WTC11 (cell line): ENCODE data around the gene TMEM258. TPM values are rescaled to one million over a fixed set of nuclear protein-coding genes. Genes with fewer than 3 reads are reported as not detected.

Experiments used
- ATAC-seq: fragments of 200-7000 bp; cut with Tn5 transposase; 2 replicates; pipeline ENCODE4 v1.10.0; 2021; ENCODE audit warnings: mild to moderate bottlenecking, moderate library complexity
- CTCF ChIA-PET: fragments of 300-600 bp; sonication (Branson Sonifier 250); formaldehyde crosslinking; loops from one replicate; lab custom pipeline; 2021; ENCODE audit warnings: antibody characterized with exemption; lab: Charles Lee
- POLR2A ChIA-PET: fragments of 350-600 bp; sonication (Branson Sonifier 250); formaldehyde crosslinking; loops from one replicate; lab custom pipeline; 2021; ENCODE audit warnings: antibody characterized with exemption; lab: Charles Lee
- DNase-seq: peaks from one replicate; pipeline ENCODE4 v3.0.0; 2021; ENCODE audit warnings: low spot score
- H3K27ac Mint-ChIP-seq: 2 replicates; pipeline ENCODE4 v1.8.0; 2021; ENCODE audit warnings: mixed read lengths
- H3K27me3 Mint-ChIP-seq: 2 replicates; pipeline ENCODE4 v1.8.0; 2021; ENCODE audit warnings: low read depth, mild to moderate bottlenecking, moderate library complexity, mixed read lengths
- H3K36me3 Mint-ChIP-seq: 2 replicates; pipeline ENCODE4 v1.8.0; 2021; ENCODE audit warnings: mixed read lengths
- H3K4me1 Mint-ChIP-seq: 2 replicates; pipeline ENCODE4 v1.8.0; 2022; ENCODE audit warnings: mixed read lengths
- H3K4me3 Mint-ChIP-seq: 2 replicates; pipeline ENCODE4 v1.8.0; 2021; ENCODE audit warnings: mild to moderate bottlenecking, moderate library complexity, mixed read lengths
- H3K9me3 Mint-ChIP-seq: 2 replicates; pipeline ENCODE4 v1.8.0; 2021; ENCODE audit warnings: mixed read lengths
- CREM ChIP-seq: sonication (generic); formaldehyde crosslinking; IDR thresholded peaks from 2 replicates; pipeline ENCODE4 v1.8.1; 2022; ENCODE audit warnings: mild to moderate bottlenecking, missing genetic modification reagents, moderate library complexity
- NR2C2 ChIP-seq: sonication (generic); formaldehyde crosslinking; IDR thresholded peaks from 2 replicates; pipeline ENCODE4 v1.8.0; 2022; ENCODE audit warnings: mild to moderate bottlenecking, missing genetic modification reagents
- SMAD4 ChIP-seq: sonication (generic); formaldehyde crosslinking; IDR thresholded peaks from 2 replicates; pipeline ENCODE4 v1.8.0; 2022; ENCODE audit warnings: mild to moderate bottlenecking, missing genetic modification reagents
- ZNF317 ChIP-seq: sonication (generic); formaldehyde crosslinking; IDR thresholded peaks from 2 replicates; pipeline ENCODE4 v1.8.1; 2023; ENCODE audit warnings: low read depth, mild to moderate bottlenecking, moderate library complexity, missing genetic modification reagents, borderline replicate concordance
- total RNA-seq: library from RNA; stranded (reverse); gene quantifications from 3 replicates; pipeline ENCODE4 v1.2.3, GENCODE V29; 2021
- TF ChIP-seq, protein P1 (sequence below): fragments of 250-450 bp; sonication (Bioruptor Pico); IDR thresholded peaks from 2 replicates; pipeline ENCODE4 v1.9.0; 2021; ENCODE audit warnings: mild to moderate bottlenecking, borderline replicate concordance
- TF ChIP-seq, protein P2 (sequence below): sonication (generic); formaldehyde crosslinking; IDR thresholded peaks from 2 replicates; pipeline ENCODE4 v1.8.1; 2022; ENCODE audit warnings: low read depth, mild to moderate bottlenecking, moderate library complexity, missing genetic modification reagents, borderline replicate concordance
- TF ChIP-seq, protein P3 (sequence below): sonication (generic); formaldehyde crosslinking; IDR thresholded peaks from 2 replicates; pipeline ENCODE4 v1.8.1; 2022; ENCODE audit warnings: mild to moderate bottlenecking, moderate library complexity, missing genetic modification reagents
- TF ChIP-seq, protein P4 (sequence below): sonication (generic); formaldehyde crosslinking; IDR thresholded peaks from 2 replicates; pipeline ENCODE4 v1.8.1; 2022; ENCODE audit warnings: low read depth, missing genetic modification reagents, borderline replicate concordance
- TF ChIP-seq, protein P5 (sequence below): fragments of 250-450 bp; sonication (Bioruptor Pico); IDR thresholded peaks from 2 replicates; pipeline ENCODE4 v1.9.0; 2021; ENCODE audit warnings: moderate library complexity, mild to moderate bottlenecking, inconsistent platforms, borderline replicate concordance
- TF ChIP-seq, protein P6 (sequence below): sonication (generic); formaldehyde crosslinking; IDR thresholded peaks from 2 replicates; pipeline ENCODE4 v1.8.1; 2023; ENCODE audit warnings: mild to moderate bottlenecking, missing genetic modification reagents, moderate library complexity
- TF ChIP-seq, protein P7 (sequence below): fragments of 200-600 bp; IDR thresholded peaks from 2 replicates; pipeline ENCODE4 v1.8.0; 2022; ENCODE audit warnings: antibody characterized with exemption

TMEM258 gene
- total RNA-seq, 1 experiment from 2014 or later = 175 TPM

DNA sequence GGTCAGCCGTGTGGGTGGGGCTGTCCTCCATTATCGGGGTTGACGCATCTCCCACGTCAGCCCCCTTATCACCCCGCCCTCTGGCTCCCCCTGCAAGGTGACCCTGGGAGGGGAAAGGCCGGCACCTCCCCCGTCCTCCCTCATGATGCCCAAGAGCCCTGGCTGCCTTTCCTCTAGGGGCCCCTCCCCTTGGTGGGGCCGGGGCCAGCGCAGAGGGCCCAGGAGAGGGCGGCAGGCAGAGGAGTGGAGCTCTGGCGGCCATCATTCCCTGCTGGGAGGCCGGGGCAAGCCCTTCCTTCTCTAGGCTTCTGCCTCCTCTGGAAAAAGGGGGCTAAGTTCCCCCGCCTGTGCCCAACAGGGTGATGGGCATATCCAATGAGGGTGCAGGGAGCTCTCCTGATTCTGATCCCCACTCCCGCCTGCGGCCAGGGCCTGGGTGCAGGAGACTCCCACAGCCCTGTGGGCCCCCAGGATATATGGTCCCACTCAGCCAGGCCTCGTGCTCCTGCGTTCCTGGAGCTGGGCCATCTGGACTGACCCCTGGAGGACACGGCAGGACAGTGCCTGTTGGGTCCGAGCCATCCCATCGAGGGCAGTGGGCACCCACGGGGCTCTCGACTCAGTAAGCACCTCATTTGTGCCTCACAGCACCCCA is 27.7 kb downstream of the TMEM258 start:
- peaks cover 3% of the 10 kb centered on the region; the same call in 1 of the 2 replicates for H3K27me3 Mint-ChIP-seq
- no peak for TF ChIP-seq CREM
- TF ChIP-seq, protein P1, sequence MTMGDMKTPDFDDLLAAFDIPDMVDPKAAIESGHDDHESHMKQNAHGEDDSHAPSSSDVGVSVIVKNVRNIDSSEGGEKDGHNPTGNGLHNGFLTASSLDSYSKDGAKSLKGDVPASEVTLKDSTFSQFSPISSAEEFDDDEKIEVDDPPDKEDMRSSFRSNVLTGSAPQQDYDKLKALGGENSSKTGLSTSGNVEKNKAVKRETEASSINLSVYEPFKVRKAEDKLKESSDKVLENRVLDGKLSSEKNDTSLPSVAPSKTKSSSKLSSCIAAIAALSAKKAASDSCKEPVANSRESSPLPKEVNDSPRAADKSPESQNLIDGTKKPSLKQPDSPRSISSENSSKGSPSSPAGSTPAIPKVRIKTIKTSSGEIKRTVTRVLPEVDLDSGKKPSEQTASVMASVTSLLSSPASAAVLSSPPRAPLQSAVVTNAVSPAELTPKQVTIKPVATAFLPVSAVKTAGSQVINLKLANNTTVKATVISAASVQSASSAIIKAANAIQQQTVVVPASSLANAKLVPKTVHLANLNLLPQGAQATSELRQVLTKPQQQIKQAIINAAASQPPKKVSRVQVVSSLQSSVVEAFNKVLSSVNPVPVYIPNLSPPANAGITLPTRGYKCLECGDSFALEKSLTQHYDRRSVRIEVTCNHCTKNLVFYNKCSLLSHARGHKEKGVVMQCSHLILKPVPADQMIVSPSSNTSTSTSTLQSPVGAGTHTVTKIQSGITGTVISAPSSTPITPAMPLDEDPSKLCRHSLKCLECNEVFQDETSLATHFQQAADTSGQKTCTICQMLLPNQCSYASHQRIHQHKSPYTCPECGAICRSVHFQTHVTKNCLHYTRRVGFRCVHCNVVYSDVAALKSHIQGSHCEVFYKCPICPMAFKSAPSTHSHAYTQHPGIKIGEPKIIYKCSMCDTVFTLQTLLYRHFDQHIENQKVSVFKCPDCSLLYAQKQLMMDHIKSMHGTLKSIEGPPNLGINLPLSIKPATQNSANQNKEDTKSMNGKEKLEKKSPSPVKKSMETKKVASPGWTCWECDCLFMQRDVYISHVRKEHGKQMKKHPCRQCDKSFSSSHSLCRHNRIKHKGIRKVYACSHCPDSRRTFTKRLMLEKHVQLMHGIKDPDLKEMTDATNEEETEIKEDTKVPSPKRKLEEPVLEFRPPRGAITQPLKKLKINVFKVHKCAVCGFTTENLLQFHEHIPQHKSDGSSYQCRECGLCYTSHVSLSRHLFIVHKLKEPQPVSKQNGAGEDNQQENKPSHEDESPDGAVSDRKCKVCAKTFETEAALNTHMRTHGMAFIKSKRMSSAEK (CRISPR knock-in tag) = no peak
- TF ChIP-seq NR2C2 (CRISPR knock-in tag) = no peak
- TF ChIP-seq ZNF317 = no peak
- no peak for TF ChIP-seq SMAD4
- TF ChIP-seq, protein P2, sequence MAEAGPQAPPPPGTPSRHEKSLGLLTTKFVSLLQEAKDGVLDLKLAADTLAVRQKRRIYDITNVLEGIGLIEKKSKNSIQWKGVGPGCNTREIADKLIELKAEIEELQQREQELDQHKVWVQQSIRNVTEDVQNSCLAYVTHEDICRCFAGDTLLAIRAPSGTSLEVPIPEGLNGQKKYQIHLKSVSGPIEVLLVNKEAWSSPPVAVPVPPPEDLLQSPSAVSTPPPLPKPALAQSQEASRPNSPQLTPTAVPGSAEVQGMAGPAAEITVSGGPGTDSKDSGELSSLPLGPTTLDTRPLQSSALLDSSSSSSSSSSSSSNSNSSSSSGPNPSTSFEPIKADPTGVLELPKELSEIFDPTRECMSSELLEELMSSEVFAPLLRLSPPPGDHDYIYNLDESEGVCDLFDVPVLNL (CRISPR knock-in tag) = no peak
- TF ChIP-seq, protein P3, sequence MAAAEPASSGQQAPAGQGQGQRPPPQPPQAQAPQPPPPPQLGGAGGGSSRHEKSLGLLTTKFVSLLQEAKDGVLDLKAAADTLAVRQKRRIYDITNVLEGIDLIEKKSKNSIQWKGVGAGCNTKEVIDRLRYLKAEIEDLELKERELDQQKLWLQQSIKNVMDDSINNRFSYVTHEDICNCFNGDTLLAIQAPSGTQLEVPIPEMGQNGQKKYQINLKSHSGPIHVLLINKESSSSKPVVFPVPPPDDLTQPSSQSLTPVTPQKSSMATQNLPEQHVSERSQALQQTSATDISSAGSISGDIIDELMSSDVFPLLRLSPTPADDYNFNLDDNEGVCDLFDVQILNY (CRISPR knock-in tag) = no peak
- TF ChIP-seq, protein P4, sequence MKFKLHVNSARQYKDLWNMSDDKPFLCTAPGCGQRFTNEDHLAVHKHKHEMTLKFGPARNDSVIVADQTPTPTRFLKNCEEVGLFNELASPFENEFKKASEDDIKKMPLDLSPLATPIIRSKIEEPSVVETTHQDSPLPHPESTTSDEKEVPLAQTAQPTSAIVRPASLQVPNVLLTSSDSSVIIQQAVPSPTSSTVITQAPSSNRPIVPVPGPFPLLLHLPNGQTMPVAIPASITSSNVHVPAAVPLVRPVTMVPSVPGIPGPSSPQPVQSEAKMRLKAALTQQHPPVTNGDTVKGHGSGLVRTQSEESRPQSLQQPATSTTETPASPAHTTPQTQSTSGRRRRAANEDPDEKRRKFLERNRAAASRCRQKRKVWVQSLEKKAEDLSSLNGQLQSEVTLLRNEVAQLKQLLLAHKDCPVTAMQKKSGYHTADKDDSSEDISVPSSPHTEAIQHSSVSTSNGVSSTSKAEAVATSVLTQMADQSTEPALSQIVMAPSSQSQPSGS = no peak
- TF ChIP-seq, protein P5, sequence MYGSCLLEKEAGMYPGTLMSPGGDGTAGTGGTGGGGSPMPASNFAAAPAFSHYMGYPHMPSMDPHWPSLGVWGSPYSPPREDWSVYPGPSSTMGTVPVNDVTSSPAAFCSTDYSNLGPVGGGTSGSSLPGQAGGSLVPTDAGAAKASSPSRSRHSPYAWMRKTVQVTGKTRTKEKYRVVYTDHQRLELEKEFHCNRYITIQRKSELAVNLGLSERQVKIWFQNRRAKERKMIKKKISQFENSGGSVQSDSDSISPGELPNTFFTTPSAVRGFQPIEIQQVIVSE = no peak
- TF ChIP-seq, protein P6, sequence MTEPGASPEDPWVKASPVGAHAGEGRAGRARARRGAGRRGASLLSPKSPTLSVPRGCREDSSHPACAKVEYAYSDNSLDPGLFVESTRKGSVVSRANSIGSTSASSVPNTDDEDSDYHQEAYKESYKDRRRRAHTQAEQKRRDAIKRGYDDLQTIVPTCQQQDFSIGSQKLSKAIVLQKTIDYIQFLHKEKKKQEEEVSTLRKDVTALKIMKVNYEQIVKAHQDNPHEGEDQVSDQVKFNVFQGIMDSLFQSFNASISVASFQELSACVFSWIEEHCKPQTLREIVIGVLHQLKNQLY (CRISPR knock-in tag) = no peak
- TF ChIP-seq, protein P7, sequence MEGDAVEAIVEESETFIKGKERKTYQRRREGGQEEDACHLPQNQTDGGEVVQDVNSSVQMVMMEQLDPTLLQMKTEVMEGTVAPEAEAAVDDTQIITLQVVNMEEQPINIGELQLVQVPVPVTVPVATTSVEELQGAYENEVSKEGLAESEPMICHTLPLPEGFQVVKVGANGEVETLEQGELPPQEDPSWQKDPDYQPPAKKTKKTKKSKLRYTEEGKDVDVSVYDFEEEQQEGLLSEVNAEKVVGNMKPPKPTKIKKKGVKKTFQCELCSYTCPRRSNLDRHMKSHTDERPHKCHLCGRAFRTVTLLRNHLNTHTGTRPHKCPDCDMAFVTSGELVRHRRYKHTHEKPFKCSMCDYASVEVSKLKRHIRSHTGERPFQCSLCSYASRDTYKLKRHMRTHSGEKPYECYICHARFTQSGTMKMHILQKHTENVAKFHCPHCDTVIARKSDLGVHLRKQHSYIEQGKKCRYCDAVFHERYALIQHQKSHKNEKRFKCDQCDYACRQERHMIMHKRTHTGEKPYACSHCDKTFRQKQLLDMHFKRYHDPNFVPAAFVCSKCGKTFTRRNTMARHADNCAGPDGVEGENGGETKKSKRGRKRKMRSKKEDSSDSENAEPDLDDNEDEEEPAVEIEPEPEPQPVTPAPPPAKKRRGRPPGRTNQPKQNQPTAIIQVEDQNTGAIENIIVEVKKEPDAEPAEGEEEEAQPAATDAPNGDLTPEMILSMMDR = no peak
- TF ChIP-seq, all 79 proteins: peak for 0
- Mint-ChIP-seq H3K4me3 (no peak overlapping the region), H3K9me3 (no peaks in the 10 kb centered on the region), H3K27ac (no peak overlapping the region), H3K4me1 (peaks cover 10% of the 10 kb centered on the region), H3K36me3 (no peaks in the 10 kb centered on the region)
- peak; percentile 65 for ATAC-seq
- ChIA-PET CTCF (interaction anchor here (0.6 to 6.3 kb wide), 10 partner anchors 10 to 31 kb away, joined by 3 to 42 read pairs (median 6); partner anchors contain the start of genes FEN1, MYRF and TMEM258), POLR2A (no interaction called here)
- no peak for DNase-seq
